ENCODE data around the gene RPE.

Gene RPE

DNA sequence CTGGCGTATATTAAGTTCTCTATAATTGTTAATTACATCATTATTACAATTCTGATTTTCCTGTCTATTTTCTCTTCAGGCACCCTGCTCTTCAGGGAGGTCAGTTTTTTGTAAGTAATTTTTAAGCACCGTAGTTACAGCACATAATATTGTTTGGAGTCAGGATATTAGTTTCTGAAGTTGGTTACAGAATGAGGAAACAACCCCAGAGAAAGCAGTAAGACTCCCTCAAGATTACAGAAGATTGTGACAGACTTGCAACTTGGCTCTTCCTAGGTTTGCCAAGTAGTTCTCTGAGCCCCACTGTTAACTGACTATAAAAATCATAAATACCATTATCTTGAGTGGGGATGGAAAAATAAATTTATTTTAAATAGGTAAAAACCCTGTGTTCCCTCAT, 921 bp downstream of the RPE start:
- DNase-seq, result no peak

DNA sequence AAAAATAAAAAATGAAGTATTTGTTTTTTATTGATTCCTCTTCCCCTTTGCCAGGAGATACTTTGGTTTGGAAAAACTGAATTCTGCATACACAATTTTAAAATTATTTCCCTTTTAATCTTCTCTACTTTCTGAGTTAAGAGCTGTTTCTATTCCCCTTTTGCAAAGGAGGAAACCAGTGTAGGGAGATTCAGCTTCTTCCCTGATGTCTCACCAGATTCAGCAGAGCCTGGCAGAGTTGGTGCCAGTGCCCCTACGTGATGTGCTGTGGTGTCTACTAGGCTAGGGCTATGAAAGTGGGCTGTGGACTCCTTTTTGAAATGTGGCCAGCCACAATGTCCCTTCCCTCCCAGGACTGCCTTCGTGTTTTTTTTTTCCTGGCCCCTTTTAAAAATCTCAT, 2.4 kb downstream of the RPE start:
- DNase-seq, result no peak

DNA sequence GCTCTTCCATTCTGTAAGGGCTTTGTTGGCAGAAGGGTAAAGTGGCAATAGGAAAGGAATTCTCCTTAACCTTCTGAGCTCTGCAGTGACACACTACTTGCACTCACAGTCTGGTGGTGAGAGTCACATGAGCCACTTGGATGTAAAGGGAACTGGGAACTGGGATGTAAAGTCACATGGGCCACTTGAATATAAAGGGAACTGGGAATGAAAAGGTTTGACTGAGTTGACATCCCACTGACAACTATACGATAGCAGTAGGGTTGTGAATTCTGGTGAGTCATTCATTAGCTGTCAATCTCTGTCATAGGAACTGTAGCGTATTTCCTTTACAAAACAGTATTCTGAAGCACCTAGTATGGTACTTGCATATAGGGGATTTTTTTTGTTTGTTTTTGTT, 5.5 kb downstream of the RPE start:
- DNase-seq, result no peak

DNA sequence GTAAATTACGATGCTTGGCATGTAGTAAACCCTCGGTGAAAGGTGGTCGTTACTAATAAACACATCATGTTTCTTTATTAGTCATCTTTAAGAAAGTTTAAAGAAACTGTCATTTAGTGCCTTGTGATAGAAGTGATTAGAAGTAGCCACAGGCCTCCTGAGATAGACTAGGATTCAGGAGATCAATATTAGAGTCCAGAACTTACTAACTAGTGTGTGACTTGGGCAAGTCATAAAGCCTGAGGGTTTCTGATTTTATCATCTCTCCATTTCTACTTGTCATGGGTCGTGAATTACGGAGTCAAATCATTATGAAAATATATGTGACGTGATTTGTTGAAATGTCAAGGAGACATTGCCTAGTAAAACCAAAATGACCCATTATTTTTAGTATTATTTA, 6.7 kb downstream of the RPE start:
- DNase-seq, result no peak

DNA sequence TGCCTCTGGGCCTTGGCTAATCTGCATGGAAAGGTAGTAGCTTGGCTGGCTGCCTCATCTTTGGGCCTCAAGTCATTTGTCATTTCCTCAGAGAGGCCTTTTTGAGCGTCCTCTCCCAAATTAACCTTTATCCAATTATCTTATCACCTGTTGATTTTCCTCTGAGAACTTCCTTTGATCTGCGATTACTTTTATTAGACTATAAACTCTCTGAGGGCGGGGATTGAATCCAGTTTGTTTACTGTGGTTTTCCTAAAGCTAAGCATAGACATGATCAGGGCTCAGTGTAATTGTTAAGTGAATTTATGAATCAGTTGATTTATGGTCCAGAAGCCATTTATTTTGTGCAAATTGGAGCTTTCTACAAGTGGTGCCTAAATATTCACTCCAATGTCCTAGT, 7.5 kb downstream of the RPE start:
- DNase-seq, result no peak

- no peak for DNase-seq
Measured at GRCh38 chr2:210020138-210020537, 17.7 kb downstream of the RPE start.

- no peak for DNase-seq
Measured at GRCh38 chr2:210022824-210023223, 20.4 kb downstream of the RPE start.

- DNase-seq, result no peak
Measured at GRCh38 chr2:210027608-210028007, 25.2 kb downstream of the RPE start.

GRCh38 chr2:210028178-210028577, 25.7 kb downstream of the RPE start:
- DNase-seq, result peak; percentile 25

DNA sequence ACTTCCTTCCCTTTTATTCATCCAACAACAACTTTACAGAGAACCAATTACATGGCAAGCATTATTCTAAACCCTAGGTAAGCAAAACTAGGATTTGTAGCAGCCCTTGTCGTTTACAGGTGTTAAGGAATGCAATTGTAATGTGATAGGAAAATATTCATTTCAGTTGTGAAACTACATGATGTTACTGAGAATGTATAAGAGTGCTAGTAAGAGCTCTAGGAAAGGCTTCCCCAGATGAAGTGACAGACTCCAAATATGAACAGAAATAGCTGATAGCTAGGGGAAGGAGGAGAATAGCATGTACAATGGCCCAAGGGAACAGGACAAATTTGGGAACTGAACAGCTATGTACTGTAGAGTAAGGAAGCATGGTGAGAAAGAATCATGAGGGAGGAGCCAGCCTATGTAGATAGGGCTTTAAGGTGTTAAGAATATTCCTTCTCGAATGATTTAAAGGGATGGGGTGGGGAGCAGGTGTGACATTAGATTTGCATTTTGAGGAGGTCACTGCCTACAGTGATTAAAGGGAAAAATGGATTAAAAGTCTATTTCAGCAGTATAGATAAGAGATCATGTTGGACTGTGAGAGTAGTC, 31.7 kb downstream of the RPE start:
- no peak for DNase-seq

- DNase-seq, result no peak
Measured at GRCh38 chr2:210035679-210036078, 33.2 kb downstream of the RPE start.

GRCh38 chr2:210038078-210038477, 35.6 kb downstream of the RPE start:
- DNase-seq, result no peak

DNA sequence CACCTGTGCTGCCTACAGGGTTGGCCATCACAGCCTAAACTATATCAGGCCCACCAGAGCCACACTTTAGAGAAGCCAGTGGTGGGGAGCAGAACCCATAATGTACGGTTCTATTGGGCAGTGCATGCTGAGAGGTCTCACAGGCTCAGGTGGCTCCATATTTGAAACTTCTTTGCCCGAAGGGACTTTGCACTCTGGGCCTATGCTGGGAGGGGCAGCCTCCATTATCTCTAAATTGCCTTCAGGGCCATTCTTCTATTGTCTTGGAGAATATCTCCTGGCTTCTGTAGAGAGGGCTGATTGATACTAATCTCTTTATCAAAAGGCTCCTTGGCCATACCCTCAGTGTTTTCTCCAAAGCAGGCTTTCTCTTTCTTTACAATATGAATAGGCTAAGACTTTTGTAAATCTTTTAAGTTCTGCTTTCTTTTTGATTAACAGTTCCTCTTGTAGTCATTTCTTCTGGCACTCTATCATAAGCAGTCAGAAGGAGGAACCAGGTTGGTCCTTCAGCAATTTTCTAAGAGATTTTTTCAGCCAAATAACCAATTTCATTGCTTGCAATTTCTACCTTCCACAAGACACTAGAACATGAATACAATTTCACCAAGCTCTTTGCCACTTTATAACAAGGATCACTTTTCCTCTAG, 44.5 kb downstream of the RPE start:
- no peak for DNase-seq

GRCh38 chr2:210049831-210050230, 47.4 kb downstream of the RPE start:
- DNase-seq, result no peak

DNA sequence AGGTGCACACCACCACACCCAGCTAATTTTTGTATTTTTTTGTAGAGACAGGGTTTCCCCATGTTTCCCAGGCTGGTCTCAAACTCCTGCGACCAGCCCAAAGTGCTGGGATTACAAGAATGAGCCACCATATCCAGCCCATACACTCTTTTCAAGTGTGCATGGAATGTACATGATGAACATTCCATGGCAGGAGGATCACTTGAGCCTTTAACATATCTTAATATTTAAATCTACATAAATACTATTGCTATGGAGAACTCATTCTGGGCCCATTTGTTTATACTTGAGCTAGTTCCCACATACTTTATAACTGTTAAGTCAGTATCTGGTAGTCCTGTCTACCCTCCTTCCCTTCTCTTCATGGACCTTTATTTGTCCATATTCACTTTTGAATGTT, 48.4 kb downstream of the RPE start:
- DNase-seq, result no peak

GRCh38 chr2:210054696-210055095, 52.3 kb downstream of the RPE start:
- no peak for DNase-seq

- no peak for DNase-seq
Measured at GRCh38 chr2:210055825-210056224, 53.4 kb downstream of the RPE start.

DNA sequence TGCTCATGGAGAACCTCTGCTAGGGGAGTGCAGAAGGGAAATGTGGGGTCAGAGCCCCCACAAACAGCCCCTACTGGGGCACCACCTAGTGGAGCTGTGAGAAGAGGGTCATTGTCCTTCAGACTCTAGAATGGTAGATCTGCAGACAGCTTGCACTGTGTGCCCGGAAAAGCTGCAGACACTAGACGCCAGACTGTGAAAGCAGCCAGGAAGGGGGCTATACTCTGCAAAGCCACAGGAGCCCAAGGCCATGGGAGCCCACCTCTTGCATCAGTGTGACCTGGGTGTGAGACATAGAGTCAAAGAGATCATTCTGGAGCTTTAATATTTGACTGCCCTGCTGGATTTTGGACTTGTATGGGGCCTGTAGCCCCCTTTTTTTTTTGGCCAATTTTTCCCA, 60.9 kb downstream of the RPE start:
- DNase-seq, result no peak
